HuH-7 (cell line): Measurements from ENCODE around the gene TSPAN10.

ENCODE experiments used
- DNase-seq: peaks from one replicate; pipeline ENCODE4 v3.0.0; 2011; ENCODE audit warnings: low spot score

TSPAN10 gene

DNA sequence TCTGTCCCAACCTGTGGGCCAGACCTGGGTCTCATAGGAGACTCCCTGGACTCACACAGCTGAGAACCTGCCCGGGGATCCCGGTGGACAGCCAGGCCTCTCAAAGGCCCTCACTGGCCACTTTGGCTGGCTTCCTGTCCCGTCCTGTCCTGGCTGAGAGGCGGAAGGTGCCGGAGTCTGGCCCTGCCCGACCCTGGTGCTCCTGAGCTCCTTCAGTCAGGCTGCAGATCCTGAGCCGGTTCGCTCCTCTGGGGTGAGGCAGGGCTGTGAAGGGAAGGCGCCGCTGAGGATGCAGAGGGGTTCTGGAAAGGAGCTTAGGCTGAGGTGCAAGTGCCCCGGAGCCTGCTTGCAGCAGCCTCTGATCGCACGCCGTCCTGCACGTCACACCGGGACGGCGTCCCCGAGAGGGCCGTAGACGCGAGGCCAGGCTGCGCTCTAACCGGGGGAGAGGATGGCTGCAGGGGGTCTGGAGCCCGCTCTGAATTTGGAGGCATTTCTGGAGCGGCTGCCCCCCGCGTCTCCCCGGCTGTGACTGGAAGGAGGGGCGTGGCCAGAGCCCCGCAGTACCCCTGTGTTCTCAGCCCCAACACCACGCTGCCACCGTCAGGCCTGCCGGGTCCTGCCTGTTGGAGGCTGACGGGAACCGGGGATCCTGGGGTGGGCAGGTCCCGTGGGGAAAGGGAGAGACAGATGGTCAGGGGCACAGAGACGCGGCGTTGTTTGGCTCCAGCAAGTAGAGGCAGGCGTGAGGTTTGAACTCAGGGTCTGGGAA is 51.0 kb downstream of the TSPAN10 start:
- no peak for DNase-seq

DNA sequence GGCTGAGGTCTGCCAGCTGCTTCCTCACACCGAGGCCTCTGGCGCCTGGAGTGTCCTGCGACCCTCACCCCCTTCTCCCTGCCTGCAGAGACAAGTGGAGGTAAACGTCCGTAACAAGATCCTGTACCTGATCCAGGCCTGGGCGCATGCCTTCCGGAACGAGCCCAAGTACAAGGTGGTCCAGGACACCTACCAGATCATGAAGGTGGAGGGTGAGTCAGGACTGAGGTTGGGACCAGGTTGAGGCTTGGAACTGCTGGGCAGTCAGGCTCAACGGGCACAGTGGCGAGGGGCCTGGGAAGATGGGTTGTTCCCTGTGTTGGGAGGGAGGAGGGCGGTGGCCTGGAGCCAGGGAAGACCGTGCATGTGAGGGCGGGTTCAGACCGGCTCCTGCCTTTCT is 51.6 kb downstream of the TSPAN10 start:
- DNase-seq = no peak

- DNase-seq = no peak
These were observed 53.1 kb downstream of the TSPAN10 start for GRCh38 chr17:81690066-81690465.

DNA sequence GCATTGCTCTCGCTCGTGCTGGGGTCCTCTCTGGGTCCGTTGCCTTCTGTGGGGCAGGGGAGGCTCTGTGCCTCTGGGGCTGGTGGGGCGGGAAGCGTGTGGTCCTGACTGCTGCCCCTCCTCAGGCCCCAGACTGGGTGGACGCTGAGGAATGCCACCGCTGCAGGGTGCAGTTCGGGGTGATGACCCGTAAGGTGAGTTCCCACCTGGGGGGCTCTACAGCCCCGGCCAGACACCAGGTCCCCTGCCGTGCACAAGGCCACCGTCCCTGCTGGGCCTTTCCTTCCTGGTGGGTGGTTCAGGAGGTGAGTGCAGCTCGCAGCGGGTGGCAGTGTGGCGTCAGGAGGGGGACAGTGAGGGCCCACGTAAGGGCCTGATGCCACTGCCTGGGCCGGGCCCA is 53.6 kb downstream of the TSPAN10 start:
- no peak for DNase-seq

GRCh38 chr17:81691196-81691595 is 54.2 kb downstream of the TSPAN10 start:
- DNase-seq = no peak

GRCh38 chr17:81691608-81692007 is 54.6 kb downstream of the TSPAN10 start:
- DNase-seq = no peak

DNA sequence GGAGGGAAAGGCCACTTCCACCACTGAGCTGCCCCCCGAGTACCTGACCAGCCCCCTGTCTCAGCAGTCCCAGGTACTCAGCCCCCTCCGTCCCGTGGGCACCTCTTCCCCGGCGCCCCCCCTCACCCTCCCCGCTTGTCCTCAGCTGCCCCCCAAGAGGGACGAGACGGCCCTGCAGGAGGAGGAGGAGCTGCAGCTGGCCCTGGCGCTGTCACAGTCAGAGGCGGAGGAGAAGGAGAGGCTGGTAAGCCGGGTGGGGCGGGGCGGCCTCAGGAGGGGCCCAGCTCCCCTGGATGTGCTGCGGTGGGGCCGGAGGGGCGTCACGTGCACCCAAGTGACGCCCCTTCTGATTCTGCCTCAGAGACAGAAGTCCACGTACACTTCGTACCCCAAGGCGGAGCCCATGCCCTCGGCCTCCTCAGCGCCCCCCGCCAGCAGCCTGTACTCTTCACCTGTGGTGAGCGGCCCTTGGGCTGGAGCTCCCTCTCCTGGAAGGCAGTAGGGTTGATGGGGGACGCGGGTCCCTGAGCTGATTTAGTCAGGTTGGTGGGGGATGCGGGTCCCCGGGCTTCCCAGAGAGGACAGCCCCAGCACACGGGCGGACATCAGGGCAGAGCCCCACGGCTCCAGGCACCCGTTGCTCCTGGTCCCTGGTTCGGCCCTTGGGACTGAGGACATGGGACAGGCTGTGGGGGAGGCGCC is 56.7 kb downstream of the TSPAN10 start:
- DNase-seq = no peak

- no peak for DNase-seq
These were observed 57.8 kb downstream of the TSPAN10 start for GRCh38 chr17:81694810-81695209.

GRCh38 chr17:81695211-81695610 is 58.2 kb downstream of the TSPAN10 start:
- no peak for DNase-seq

DNA sequence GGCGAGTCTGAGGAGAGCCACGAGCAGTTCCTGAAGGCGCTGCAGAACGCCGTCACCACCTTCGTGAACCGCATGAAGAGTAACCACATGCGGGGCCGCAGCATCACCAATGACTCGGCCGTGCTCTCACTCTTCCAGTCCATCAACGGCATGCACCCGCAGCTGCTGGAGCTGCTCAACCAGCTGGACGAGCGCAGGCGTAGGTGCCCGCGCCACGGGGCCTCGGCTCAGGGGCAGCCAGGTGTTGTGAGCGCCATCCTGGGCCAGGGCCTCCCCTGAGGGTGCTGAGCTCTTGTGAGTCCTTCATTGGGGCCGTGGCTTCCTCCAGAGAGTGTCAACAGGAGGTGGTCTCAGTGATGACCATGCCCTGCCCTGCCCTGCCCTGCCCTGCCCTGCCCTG is 58.8 kb downstream of the TSPAN10 start:
- DNase-seq = no peak

DNA sequence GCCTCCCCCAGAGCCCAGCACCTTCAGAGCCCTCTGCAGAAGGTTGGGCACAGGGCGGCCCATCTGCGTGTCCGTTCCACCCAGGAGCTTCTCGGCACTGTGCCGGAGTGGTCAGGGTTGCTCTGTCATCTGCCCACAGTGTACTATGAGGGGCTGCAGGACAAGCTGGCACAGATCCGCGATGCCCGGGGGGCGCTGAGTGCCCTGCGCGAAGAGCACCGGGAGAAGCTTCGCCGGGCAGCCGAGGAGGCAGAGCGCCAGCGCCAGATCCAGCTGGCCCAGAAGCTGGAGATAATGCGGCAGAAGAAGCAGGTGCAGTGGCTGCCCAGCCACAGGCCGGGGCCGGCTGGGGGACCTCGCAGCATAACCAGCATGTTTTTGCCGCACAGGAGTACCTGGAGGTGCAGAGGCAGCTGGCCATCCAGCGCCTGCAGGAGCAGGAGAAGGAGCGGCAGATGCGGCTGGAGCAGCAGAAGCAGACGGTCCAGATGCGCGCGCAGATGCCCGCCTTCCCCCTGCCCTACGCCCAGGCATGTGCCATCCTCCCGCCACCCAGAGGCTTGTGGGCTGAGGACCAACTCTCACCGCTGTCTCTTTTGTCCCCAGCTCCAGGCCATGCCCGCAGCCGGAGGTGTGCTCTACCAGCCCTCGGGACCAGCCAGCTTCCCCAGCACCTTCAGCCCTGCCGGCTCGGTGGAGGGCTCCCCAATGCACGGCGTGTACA is 59.4 kb downstream of the TSPAN10 start:
- DNase-seq = no peak

DNA sequence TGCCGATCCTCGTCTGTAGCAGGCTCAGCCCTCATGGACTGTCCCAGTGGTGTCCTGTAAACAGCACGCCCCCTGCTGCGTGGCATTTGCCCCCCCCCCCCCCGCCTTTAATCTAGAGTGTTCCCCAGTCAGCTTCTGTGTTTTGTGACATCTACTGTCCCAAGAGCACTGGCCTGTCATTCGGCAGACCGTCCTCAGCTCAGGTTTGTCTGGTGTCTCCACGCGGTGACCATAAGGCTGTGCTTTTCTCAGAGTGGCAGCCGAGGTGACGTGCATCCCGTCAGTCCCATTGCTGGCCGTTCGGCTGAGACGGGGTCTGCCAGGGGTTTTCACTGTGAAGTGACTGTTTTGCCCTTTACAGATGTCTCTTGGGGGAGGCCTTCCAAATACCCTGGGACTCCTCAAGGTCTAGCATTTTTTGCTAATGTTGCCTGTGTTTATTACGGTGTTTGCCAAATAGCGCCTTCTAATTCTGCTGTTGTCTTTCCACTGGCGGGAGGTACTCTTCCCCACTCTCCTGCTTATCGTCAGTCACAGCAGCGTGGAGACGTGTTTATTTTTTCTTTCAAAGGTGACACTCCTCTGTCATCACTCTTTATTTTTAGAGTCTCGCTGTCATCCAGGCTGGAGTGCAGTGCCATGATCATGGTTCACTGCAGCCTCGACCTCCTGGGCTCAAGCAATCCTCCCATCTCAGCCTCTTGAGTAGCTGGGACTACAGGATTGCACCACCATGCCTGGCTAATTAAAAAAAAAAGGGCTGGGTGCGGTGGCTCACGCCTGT is 60.5 kb downstream of the TSPAN10 start:
- DNase-seq = no peak
